Measurements from ENCODE around the gene PET117.
"Not testable (repeated sequence)": the region's sequence is repeated elsewhere in the genome, so short reads cannot be mapped to it uniquely, and the experiment has no call there.

The PET117 gene, protein sequence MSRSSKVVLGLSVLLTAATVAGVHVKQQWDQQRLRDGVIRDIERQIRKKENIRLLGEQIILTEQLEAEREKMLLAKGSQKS

DNA sequence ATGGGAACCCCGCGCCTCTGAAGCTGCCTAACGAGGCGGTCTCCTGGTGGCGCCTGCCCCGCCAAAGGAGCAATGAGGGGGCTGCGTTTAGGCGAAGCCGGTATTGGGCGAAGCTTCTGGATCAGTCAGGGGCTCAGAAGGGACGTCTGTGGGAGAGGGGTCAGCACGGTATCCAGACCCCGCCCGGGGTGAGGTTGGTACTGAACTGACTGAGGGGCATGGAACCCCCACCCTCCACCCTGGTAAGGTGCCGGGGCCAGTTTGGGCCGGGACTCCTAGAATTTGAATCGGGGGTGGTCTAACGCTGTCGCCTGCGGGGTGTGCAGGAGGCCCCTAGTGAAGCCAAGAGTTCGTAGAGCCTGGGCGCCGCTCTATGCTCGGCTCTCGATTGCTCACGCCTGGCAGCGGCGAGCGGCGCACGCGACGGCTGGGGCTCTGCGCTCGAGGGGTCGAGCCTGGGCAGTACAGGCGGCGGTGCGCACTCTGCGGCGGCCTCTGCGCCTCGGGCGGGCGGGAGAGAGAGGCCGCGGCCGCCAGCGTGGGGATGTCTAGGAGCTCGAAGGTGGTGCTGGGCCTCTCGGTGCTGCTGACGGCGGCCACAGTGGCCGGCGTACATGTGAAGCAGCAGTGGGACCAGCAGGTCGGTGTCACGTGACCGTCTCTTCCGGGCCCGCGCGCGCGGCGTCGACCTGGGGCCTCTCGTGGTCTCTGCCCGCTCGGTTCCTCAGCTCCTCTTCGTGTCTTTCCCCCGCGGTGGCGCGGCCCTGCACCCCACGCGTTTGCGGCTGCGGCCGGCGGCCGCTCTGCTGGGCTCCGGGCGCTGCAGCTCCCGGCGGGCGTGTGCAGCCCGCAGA, at the start of gene PET117, which contains the start of gene KAT14:
Gene PET117, plus strand, starts transcription at position 452 of the 854 bp plus-strand sequence. Its CDS starts 93 bp downstream, at position 545.
Gene KAT14, plus strand, starts transcription at position 452 of the 854 bp plus-strand sequence. CDS start 4,798 bp downstream, outside the sequence.
- H3K4me3 ChIP-seq (ENCODE audit: low read depth, low read length): peak within 1 kb of the TSS; percentile 92
- peak; percentile 85 for DNase-seq (ENCODE audit: low read depth)

DNA sequence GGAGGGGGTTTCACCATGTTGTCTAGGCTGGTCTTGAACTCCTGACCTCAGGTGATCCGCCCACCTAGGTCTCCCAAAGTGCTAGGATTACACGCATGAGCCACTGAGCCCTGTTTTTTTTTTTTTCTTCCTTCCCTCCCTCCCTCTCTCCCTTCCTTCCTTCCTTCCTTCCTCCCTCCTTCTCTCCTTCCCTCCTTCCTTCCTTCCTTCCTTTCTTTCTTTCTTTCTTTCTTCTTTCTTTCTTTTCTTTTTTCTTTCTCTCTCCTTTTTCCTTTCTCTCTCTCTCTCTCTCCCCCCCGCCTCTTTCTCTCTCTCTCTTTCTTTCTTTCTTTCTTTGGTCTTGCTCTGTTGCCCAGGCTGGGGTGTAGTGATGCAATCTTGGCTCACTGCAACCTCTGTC, 49.4 kb upstream of the PET117 start:
- not testable (repeated sequence) for DNase-seq (ENCODE audit: low read depth)

DNA sequence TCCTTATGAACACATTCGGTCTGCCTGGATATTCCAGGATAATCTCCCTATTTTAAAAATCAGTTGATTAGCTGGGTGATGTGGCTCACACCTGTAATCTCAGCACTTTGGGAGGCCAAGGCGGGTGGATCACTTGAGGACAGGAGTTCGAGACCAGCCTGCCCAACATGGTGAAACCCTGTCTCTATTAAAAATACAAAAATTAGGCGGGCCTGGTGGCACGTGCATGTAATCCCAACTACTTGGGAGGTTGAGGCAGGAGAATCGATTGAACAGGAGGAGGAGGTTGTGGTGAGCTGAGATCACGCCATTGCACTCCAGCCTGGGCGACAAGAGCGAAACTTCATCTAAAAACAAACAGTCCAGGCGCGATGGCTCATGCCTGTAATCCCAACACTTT, 48.8 kb upstream of the PET117 start:
- not testable (repeated sequence) for DNase-seq (ENCODE audit: low read depth)

More for the DNA sequence above, 49.4 kb upstream of the PET117 start:
- H3K4me3 ChIP-seq (ENCODE audit: low read depth, low read length): not testable (repeated sequence)

DNA sequence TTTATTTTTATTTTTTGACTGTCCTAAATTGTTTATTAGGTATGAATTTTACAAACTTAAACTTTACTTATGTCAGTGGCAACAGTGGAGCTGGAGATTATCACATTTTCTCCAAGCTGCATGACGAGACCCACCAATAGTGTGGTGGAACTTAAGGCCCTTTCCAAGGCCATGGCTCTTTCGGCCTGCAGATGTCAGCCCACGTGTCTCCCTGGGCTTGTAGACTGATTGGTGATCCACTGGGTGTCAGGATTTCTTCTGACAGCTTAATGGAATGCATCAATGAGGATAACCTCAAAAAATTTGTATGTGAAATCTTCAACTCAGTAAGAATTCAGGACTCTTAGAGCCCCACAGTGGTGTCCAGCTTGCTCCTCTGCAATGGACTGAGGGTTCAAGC, 47.6 kb upstream of the PET117 start:
- no peak for DNase-seq (ENCODE audit: low read depth)
- H3K4me3 ChIP-seq (ENCODE audit: low read depth, low read length): no peak overlapping the region

More for the DNA sequence above, 48.8 kb upstream of the PET117 start:
- H3K4me3 ChIP-seq (ENCODE audit: low read depth, low read length): not testable (repeated sequence)

DNA sequence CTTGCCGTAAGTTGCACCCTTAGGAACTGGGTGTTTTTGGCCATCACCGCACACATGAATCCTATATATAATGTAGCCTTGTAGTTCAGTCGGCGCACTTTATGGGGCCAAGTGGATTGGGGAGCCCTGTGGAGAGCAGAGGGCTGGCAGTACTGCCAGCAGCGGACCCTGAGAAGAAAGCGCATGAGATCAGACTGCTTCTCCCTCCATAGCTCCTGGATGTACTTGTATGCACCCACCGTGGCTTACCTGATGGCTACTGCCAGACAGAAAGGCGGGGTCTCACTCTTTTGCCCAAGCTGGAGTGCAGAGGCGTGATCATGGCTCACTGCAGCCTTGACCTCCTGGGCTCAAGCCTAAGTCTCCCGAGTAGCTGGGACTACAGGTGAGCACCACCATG, 47.2 kb upstream of the PET117 start:
- DNase-seq (ENCODE audit: low read depth): no peak

DNA sequence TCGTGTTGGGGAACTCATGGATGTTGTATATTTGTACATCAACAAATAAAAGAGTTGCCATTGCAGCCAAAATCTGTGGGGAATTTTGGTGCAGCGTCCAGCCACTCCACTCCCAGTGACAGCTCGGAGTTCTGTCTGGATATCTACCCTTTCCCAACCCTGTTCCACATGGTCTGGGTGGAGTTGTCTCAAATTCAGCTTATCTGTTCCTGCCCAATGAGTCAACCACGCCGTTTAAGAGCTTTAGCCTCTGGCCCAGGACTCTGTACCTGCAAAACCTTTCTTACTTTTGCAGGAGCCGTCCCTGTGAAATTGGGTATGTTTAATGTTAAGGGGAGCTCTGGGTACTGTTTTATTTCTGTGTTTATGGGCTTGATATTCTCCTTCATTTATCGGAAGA, 46.0 kb upstream of the PET117 start:
- H3K4me3 ChIP-seq (ENCODE audit: low read depth, low read length): no peak overlapping the region
- no peak for DNase-seq (ENCODE audit: low read depth)

More for the DNA sequence above, 47.2 kb upstream of the PET117 start:
- no peak overlapping the region for H3K4me3 ChIP-seq (ENCODE audit: low read depth, low read length)

DNA sequence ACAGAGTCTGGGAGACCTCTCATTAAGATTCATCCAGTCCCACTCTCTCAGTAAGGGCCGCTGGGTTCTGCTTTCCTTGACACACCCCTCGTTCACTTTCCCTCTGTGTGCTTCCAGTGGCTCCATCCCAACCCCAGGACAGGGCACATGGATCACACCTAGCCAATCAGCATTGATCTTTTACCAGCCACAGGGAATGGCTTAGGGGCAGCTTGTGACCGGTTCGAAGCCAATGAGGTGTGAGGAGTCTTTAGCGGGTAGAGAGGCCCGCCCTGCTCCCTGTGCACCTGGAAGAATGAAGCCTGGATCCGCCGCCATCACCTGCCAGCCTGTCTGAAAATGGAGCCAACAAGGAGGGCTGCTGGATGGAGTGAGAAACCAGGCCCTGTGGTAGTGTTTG, 44.8 kb upstream of the PET117 start:
- no peak for DNase-seq (ENCODE audit: low read depth)

DNA sequence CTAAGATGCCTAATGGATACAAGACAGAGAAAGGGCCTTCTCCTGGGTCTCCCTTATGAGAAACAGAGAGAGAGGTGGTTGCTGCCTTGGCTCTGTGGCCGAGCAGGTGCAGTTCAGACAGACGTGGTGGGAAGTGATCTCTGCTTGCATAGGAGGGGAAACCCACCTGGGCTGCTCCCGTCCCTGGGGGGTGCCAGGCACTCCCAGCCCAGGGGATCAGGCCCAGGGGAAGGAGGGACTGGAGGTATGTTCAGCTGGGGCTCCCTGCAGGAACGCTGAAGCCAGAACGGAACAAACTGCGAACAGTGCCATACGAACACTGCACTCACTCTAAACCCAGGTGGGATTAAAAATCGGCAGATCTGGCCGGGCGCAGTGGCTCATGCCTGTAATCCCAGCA, 44.3 kb upstream of the PET117 start:
- no peak overlapping the region for H3K4me3 ChIP-seq (ENCODE audit: low read depth, low read length)
- no peak for DNase-seq (ENCODE audit: low read depth)

More for the DNA sequence above, 44.8 kb upstream of the PET117 start:
- H3K4me3 ChIP-seq (ENCODE audit: low read depth, low read length): no peak overlapping the region

DNA sequence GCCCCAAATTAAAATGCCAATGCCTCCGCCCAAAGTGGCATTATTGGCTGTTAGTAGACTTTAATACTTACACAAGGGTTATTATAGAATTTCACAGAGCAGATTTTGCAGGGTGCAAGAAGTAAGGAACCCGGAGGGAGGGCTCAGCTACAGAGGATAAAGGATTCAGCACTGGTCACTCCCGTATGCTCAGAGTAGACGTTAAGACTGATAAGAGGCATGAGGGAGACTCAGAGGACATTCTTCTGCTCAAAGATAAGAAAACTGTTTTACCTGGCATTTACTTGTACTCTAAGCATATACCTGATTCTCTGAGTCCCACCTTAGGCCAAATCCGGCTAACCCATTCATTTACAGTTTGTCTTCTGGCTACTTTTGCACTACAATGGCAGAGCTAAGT, 43.5 kb upstream of the PET117 start:
- no peak for DNase-seq (ENCODE audit: low read depth)
- no peak overlapping the region for H3K4me3 ChIP-seq (ENCODE audit: low read depth, low read length)

DNA sequence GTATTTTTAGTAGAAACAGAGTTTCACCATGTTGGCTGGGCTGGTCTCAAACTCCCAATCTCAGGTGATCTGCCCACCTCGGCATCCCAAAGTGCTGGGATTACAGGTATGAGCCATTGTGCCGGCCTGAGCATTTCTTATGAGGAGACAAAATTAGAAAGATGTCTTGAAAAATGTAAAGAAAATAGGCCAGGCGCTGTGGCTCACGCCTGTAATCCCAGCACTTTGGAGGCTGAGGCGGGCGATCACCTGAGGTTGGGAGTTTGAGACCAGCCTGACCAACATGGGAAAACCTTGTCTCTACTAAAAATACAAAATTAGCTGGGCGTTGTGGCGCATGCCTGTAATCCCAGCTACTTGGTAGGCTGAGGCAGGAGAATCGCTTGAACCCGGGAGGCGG, 37.1 kb upstream of the PET117 start:
- not testable (repeated sequence) for H3K4me3 ChIP-seq (ENCODE audit: low read depth, low read length); DNase-seq (ENCODE audit: low read depth)

DNA sequence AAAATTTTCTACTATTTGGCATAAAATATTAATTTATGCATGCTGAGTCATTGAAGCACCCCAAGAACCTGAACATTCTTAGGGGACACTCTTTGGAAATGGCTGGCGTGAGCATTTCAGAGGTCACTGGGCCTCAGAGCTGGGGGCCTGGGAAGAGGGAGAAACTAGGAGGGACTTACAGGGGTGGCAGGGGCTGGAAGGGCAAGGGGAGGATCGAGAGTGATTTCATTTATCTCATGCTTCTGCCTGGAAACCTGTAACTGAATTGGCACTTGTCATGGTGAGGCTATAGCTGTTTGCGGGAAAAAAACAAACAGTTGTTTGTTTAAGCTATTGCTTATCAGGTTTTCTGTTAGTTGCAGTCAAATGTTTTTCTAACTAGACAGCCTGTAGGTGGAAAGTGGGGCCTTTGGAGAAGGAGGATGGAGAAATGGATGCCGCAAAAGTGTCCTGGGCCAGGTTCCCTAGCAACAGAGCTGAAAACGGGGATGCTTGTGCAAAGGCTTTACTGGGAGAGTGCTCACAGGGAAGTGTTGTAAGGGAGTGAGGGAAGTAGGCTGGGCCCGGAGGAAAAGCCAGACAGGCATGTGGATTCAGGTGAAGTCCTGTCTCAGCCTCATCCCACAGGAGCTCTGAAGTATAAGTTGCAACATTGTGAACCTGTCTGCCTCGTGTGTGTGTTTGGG, 36.4 kb upstream of the PET117 start:
- DNase-seq (ENCODE audit: low read depth): no peak
- no peak overlapping the region for H3K4me3 ChIP-seq (ENCODE audit: low read depth, low read length)

DNA sequence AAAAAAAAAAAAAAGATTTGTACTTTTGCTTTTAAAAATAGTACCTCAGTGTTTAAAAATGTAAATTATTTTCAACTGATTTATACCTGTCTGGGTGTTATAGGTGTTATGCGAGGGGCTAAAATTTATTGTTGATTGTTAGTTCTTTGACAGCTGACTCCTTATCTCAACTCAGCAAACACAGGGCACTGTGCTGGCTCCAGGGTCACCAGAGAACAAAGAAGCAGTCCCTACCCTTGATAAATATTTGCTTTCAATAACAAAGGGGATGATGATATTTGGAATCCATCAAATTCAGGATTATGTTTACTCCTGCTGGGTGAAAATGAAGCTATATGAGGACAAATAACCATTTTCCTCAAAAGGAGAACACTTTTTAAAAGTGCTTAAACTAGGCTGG, 34.2 kb upstream of the PET117 start:
- no peak overlapping the region for H3K4me3 ChIP-seq (ENCODE audit: low read depth, low read length)
- DNase-seq (ENCODE audit: low read depth): no peak

DNA sequence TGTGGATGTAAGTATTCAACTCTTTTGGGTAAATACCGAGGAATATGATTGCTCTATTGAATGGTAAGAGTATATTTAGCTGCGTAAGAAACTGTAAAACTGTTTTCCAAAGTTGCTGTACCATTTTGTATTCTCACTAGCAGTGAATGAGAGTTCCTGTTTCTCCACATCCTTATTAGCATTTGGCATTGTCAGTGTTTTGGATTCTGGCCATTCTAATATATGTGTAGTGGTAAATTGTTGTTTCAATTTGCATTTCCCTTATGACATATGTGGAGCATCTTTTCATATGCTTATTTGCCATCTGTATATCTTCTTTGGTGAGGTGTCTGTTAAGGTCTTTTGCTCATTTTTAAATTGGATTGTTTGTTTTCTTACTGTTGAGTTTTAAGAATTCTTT, 29.3 kb upstream of the PET117 start:
- DNase-seq (ENCODE audit: low read depth): no peak
- no peak overlapping the region for H3K4me3 ChIP-seq (ENCODE audit: low read depth, low read length)

DNA sequence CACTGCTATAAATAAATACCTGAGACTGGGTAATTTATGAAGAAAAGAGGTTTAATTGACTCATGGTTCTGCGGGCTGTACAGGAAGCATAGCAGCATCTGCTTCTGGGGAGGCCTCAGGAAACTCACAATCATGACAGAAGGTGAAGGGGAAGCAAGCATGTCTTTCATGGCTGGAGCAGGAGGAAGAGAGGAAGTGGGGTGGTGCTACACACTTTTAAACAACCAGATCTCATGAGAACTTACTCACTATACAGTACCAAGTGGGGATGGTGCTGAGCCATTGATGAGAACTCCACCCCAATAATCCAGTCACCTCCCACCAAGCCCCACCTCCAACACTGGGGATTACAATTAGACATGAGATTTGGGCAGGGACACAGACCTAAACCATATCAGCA, 9.1 kb upstream of the PET117 start:
- not testable (repeated sequence) for DNase-seq (ENCODE audit: low read depth); H3K4me3 ChIP-seq (ENCODE audit: low read depth, low read length)

DNA sequence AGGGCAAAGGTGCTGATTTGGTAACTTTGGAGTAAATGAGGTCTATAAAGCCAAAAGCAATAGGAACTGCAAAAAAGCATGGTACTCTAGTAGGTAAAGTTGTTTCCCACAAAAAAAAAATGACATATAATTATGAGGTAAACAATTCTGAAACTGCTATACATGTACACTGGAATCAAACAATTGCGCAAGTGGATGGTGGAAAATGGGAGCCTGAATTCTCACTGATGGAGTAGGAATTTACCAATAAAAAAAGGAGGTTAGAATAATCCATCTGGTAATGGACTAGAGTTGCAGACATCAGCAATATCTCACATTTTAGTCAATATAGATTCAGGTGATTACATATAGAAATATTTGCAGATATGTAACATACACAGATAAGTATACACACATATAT, 5.0 kb upstream of the PET117 start:
- no peak for DNase-seq (ENCODE audit: low read depth)

DNA sequence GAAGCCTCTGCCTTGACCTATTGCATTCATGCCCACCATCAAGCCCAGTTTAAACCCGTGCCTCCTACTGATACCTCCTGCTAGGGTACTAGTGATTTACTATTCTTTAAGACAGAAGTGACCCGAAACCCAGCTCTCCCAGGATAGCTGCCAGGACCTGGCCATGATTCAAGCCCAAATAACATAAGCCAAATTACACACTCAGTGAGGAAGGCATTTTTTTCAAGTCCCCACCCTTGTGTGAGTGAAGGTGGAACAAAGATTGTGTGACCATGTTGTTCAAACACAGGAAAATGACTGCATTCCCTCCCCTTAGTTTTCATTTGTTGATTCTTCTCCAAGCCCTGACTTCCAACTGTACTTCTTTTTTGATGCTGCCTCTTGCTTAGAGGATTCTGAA, 3.7 kb upstream of the PET117 start:
- H3K4me3 ChIP-seq (ENCODE audit: low read depth, low read length): no peak overlapping the region
- no peak for DNase-seq (ENCODE audit: low read depth)

More for the DNA sequence above, 5.0 kb upstream of the PET117 start:
- no peak overlapping the region for H3K4me3 ChIP-seq (ENCODE audit: low read depth, low read length)

DNA sequence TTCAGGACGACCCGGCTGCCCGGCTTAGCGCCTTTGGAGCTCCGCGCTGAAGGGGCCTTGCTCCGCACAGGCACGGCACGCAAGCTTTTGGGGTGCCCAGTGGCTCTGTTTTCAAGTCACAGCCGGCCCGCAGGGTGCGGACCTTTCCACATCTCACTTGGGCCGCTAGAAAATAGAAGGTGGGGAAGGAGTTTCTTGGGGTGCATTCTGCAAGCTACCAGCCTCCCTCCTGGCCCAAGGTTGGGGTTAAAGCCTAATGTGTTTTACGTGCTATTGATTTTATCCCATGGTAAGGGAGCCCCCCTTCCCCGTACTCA, 561 bp downstream of the PET117 start:
- DNase-seq (ENCODE audit: low read depth): no peak
- peak overlapping the region; percentile 92 for H3K4me3 ChIP-seq (ENCODE audit: low read depth, low read length)

DNA sequence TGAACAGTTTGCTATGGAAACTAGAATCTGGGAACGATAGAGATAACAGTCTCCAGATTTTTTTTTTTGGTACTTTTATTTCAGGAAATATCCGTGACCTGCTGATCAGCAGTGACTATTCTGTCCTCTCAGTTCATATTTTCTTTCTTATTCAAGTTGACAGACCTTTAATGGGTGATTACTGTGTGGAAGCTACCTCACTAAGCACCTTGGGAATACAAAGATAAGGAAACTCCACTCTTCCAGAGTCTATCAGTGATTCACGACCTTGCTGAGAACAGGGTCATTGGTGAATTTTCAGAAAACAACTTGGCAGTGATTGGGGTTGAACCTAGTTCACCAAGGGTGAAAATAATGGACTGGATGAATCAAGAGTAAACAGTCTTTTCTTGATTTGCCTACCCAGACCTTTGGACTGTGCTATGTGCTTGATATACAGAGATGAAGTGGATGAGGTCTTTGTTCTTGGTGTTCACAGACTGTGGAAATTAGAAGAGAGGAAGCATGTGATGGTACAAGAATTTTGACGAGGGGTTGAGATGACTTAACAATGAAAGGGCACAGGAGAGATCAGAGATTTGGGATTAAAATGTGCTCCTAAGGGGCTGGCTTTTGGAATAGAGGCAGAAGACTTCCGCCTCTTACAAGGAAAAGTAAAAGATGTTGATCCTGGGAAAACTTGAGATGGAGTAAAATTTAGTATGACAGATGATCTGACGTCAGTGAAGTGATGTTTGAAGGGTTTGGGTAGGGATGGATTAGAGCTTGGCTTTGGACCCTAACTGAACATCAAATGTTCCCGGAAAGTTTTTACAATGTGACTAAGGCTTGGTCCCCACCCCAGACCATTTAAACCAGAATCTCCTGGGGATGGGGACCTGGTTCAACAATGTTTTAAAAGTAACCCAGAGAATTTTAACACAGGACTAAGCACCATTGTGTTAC, 1.2 kb downstream of the PET117 start:
- DNase-seq (ENCODE audit: low read depth): no peak

DNA sequence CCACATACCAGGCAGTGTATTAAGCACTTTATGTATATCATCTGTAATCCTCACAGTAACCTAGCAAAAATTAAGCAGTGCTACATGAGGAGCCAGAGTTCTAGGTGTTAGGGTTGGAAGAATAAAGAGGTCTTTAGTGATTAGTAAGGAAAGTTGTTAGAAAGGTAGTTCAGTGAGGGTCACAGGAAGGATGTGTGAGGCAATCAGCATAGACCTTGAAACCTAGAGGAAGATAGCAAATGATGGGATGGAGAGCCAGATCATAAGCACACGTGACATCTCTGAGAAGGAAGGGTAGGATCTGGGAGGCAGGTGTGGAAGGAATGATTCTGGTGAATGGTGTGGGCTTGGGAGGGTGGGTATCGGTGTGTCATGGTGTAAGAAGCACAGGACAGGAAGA, 2.2 kb downstream of the PET117 start:
- no peak overlapping the region for H3K4me3 ChIP-seq (ENCODE audit: low read depth, low read length)
- no peak for DNase-seq (ENCODE audit: low read depth)

More for the DNA sequence above, 1.2 kb downstream of the PET117 start:
- peak overlapping the region; percentile 92 for H3K4me3 ChIP-seq (ENCODE audit: low read depth, low read length)
